DND-41 (cell line): ENCODE measurements around the gene ZNF175.

Source experiments
- ATAC-seq: fragments of 200-7000 bp; cut with Tn5 transposase; 3 replicates; pipeline ENCODE4 v1.9.1; 2021; ENCODE audit warnings: low read depth; ENCODE audit not compliant: insufficient read depth
- DNase-seq: peaks from one replicate; pipeline ENCODE4 v3.0.0-alpha.2; 2020
- H2AFZ ChIP-seq: 2 replicates; pipeline ENCODE4 v1.6.0; 2012; ENCODE audit warnings: low read depth, low read length
- H3K27ac ChIP-seq: 2 replicates; pipeline ENCODE4 v1.5.1; 2012; ENCODE audit warnings: low read length, inconsistent platforms
- H3K27me3 ChIP-seq: fragments of 200-600 bp; sonication (generic); 2 replicates; pipeline ENCODE4 v1.6.0; 2012; ENCODE audit warnings: low read length, mild to moderate bottlenecking, inconsistent platforms; ENCODE audit not compliant: insufficient read depth, poor library complexity
- H3K36me3 ChIP-seq: 2 replicates; pipeline ENCODE4 v1.5.1; 2012; ENCODE audit warnings: low read length, inconsistent platforms; ENCODE audit not compliant: insufficient read depth
- H3K4me1 ChIP-seq: 2 replicates; pipeline ENCODE4 v1.5.1; 2012; ENCODE audit warnings: mild to moderate bottlenecking, low read length; ENCODE audit not compliant: insufficient read depth
- H3K4me2 ChIP-seq: 2 replicates; pipeline ENCODE4 v1.6.0; 2012; ENCODE audit warnings: mild to moderate bottlenecking, moderate library complexity, low read length, inconsistent platforms; ENCODE audit not compliant: insufficient read depth
- H3K4me3 ChIP-seq, 2 experiments: fragments of 200-600 bp in 1 of 2; shearing (Covaris generic) in 1 of 2; 2 replicates each; pipeline ENCODE4 v1.5.1; 2012 to 2016; ENCODE audit warnings: inconsistent platforms in 2 of 2, low read length in 2 of 2, mild to moderate bottlenecking in 2 of 2, low read depth in 1 of 2, moderate library complexity in 1 of 2
- H3K79me2 ChIP-seq: 2 replicates; pipeline ENCODE4 v1.6.0; 2012; ENCODE audit warnings: low read length, inconsistent platforms; ENCODE audit not compliant: insufficient read depth
- H3K9ac ChIP-seq: 2 replicates; pipeline ENCODE4 v1.6.0; 2012; ENCODE audit warnings: low read depth, mild to moderate bottlenecking, inconsistent platforms, low read length, moderate library complexity
- H3K9me3 ChIP-seq: 2 replicates; pipeline ENCODE4 v1.5.1; 2012; ENCODE audit warnings: low read length, moderate library complexity, mild to moderate bottlenecking, inconsistent platforms; ENCODE audit not compliant: insufficient read depth, severe bottlenecking
- H4K20me1 ChIP-seq: 2 replicates; pipeline ENCODE4 v1.6.0; 2012; ENCODE audit warnings: low read length; ENCODE audit not compliant: insufficient read depth
- CTCF ChIP-seq: IDR thresholded peaks from 2 replicates; pipeline ENCODE4 v1.5.1; 2012; ENCODE audit warnings: borderline replicate concordance, low read length, moderate library complexity, mild to moderate bottlenecking; ENCODE audit not compliant: poor library complexity, severe bottlenecking; ENCODE audit errors: extremely low read depth
- EZH2 ChIP-seq: IDR thresholded peaks from 3 replicates; pipeline ENCODE4 v1.6.1; 2012; ENCODE audit warnings: borderline replicate concordance, low read depth, mild to moderate bottlenecking, moderate library complexity, low read length, inconsistent platforms; ENCODE audit not compliant: severe bottlenecking

The ZNF175 gene

GRCh38 chr19:51564791-51565190 is 6.3 kb upstream of the ZNF175 start:
- Histone ChIP-seq H3K4me1 (no peaks in the 10 kb centered on the region), H3K36me3 (no peaks in the 10 kb centered on the region), H3K4me2 (no peak overlapping the region), H3K79me2 (no peaks in the 10 kb centered on the region), H3K27ac (no peak overlapping the region), H3K9ac (no peak overlapping the region), H3K9me3 (no peaks in the 10 kb centered on the region), H2AFZ (no peak overlapping the region), H4K20me1 (no peaks in the 10 kb centered on the region), H3K4me3 (no peak overlapping the region), H3K27me3 (peaks cover 7% of the 10 kb centered on the region)
- no peak for DNase-seq
- peak; percentile 25 for TF ChIP-seq CTCF
- TF ChIP-seq EZH2, result no peak
- ATAC-seq, result no peak

DNA sequence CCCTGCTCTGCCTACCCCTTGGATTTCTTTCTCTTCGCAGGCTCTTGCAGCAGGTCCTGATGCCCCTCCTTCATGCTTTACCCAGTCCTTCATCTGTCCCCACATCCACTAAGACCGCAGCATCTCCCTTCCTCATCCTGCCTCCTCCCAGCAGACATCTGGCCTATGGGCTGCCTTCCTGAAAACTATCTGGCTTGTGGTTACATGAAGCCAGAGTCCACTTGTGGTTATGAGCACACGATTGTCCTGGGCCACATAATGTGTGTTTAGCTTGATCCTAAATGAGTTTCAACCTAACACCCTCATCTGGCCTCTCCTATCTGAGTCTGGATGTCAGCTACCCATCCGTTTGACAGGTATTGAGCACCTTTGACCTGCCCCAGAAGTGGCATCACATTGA is 5.5 kb upstream of the ZNF175 start:
- ATAC-seq, result no peak
- Histone ChIP-seq H3K4me2 (no peak overlapping the region), H3K9ac (no peak overlapping the region), H3K9me3 (no peaks in the 10 kb centered on the region), H3K4me3 (no peak overlapping the region), H3K36me3 (no peaks in the 10 kb centered on the region), H3K79me2 (no peaks in the 10 kb centered on the region), H4K20me1 (no peaks in the 10 kb centered on the region), H3K27me3 (peaks cover 7% of the 10 kb centered on the region), H2AFZ (no peak overlapping the region), H3K27ac (no peak overlapping the region), H3K4me1 (peaks cover 3% of the 10 kb centered on the region)
- TF ChIP-seq CTCF (no peak), EZH2 (no peak)
- DNase-seq, result no peak

- no peak overlapping the region for H3K9ac ChIP-seq
- no peaks in the 10 kb centered on the region for H3K9me3 ChIP-seq
- no peak overlapping the region for H3K4me3 ChIP-seq
- H3K4me2 ChIP-seq, result no peak overlapping the region
- TF ChIP-seq CTCF (no peak), EZH2 (no peak)
- no peak overlapping the region for H3K27ac ChIP-seq
- no peak overlapping the region for H2AFZ ChIP-seq
- no peaks in the 10 kb centered on the region; the same call in 1 of the 2 replicates for H3K36me3 ChIP-seq
- peaks cover 7% of the 10 kb centered on the region for H3K4me1 ChIP-seq
- peaks cover 7% of the 10 kb centered on the region for H3K27me3 ChIP-seq
- peaks cover 5% of the 10 kb centered on the region for H3K79me2 ChIP-seq
- ATAC-seq (no peak), DNase-seq (no peak)
- no peaks in the 10 kb centered on the region for H4K20me1 ChIP-seq
Observed at GRCh38 chr19:51566489-51567100, 4.5 kb upstream of the ZNF175 start.

DNA sequence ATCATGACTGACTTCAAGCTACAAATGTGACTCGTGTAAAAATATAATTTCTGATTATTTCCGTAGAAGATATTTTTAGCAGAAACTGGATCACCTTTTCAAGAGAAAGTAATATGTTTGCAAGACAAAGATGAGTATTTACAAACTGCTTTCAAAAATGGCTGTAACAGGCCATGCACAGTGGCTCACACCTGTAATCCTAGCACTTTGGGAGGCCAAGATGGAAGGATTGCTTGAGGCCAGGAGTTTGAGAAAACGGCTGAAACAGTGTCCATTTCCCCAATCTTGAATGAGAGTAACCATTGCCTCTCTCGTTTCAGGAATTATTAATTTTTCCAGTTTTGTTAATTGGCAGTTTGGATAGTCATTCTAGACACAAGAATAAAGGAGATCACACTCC is 3.5 kb upstream of the ZNF175 start:
- no peak overlapping the region for H3K27ac ChIP-seq
- no peak overlapping the region for H2AFZ ChIP-seq
- H3K79me2 ChIP-seq, result peaks cover 15% of the 10 kb centered on the region
- DNase-seq (no peak), ATAC-seq (no peak)
- H3K4me2 ChIP-seq, result no peak overlapping the region
- H3K27me3 ChIP-seq, result peaks cover 7% of the 10 kb centered on the region
- H3K9ac ChIP-seq, result no peak overlapping the region
- H3K4me3 ChIP-seq, result no peak overlapping the region
- H3K9me3 ChIP-seq, result no peaks in the 10 kb centered on the region
- no peak for TF ChIP-seq CTCF
- TF ChIP-seq EZH2, result no peak
- no peaks in the 10 kb centered on the region for H4K20me1 ChIP-seq
- peaks cover 17% of the 10 kb centered on the region for H3K4me1 ChIP-seq
- H3K36me3 ChIP-seq, result peaks cover 3% of the 10 kb centered on the region
